OCI-LY3 (cell line): ENCODE results near the gene PMVK.

Experiments
- EZH2phosphoT487 ChIP-seq: fragments of 200-600 bp; shearing (Covaris generic); IDR thresholded peaks from 2 replicates; pipeline ENCODE4 v1.6.1; 2018; ENCODE audit warnings: antibody characterized with exemption, mixed run types, low read depth
- TF ChIP-seq, protein P1 (sequence below): fragments of 200-600, 300-600 bp; sonication (generic); IDR thresholded peaks from 2 replicates; pipeline ENCODE4 v1.5.1; 2014; ENCODE audit warnings: antibody characterized with exemption, low read length, low read depth

DNA sequence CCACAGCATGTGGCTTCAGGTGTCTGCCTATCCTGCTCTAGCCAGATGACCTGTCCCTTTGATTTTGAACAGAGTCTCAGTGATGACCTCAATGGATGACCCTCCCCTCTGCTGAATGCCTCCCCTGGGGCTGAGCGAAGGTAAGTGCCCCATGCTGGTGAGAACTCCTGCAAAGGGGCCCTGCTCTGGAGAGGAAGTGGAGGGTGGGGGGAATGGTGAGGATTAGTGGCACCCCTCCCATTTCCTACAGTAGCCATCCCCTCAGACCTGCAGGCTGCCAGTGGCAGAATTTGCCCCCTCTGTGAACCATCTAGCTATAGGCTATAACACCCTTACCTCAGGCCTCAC lies 3.7 kb upstream of the PMVK start:
- TF ChIP-seq, protein P1, sequence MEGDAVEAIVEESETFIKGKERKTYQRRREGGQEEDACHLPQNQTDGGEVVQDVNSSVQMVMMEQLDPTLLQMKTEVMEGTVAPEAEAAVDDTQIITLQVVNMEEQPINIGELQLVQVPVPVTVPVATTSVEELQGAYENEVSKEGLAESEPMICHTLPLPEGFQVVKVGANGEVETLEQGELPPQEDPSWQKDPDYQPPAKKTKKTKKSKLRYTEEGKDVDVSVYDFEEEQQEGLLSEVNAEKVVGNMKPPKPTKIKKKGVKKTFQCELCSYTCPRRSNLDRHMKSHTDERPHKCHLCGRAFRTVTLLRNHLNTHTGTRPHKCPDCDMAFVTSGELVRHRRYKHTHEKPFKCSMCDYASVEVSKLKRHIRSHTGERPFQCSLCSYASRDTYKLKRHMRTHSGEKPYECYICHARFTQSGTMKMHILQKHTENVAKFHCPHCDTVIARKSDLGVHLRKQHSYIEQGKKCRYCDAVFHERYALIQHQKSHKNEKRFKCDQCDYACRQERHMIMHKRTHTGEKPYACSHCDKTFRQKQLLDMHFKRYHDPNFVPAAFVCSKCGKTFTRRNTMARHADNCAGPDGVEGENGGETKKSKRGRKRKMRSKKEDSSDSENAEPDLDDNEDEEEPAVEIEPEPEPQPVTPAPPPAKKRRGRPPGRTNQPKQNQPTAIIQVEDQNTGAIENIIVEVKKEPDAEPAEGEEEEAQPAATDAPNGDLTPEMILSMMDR: no peak
- no peak for TF ChIP-seq EZH2phosphoT487
